ENCODE data around the gene SGTA.

The SGTA gene

DNA sequence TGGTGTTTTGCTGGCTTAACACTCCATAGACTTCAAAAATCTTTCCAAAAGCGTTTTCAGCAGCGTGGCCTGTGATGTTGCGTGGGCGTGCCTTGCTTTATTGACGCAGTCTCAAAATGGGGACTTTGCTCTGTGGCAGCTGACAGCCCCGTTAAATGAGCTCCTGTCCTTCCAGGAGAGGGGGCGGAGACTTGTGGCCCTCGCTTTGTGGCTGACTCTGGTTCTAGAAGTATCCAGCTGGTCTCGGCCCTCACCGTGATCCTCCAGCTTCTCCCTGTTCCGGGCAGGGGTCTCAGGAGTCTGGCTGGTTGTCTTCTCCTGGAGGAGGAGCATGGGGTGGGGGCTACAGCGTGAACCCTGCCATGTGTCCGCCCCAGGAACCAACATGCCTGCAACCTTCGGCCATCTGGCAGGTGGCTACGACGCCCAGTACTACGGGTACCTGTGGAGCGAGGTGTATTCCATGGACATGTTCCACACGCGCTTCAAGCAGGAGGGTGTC is 28.2 kb upstream of the SGTA start:
- H3K9me3 ChIP-seq: no peaks in the 10 kb centered on the region
- no peak overlapping the region for H3K4me3 ChIP-seq (ENCODE audit: low read depth in 1 of 2, low read length in 1 of 2)
- TF ChIP-seq, protein P1, sequence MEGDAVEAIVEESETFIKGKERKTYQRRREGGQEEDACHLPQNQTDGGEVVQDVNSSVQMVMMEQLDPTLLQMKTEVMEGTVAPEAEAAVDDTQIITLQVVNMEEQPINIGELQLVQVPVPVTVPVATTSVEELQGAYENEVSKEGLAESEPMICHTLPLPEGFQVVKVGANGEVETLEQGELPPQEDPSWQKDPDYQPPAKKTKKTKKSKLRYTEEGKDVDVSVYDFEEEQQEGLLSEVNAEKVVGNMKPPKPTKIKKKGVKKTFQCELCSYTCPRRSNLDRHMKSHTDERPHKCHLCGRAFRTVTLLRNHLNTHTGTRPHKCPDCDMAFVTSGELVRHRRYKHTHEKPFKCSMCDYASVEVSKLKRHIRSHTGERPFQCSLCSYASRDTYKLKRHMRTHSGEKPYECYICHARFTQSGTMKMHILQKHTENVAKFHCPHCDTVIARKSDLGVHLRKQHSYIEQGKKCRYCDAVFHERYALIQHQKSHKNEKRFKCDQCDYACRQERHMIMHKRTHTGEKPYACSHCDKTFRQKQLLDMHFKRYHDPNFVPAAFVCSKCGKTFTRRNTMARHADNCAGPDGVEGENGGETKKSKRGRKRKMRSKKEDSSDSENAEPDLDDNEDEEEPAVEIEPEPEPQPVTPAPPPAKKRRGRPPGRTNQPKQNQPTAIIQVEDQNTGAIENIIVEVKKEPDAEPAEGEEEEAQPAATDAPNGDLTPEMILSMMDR (IDR thresholded peaks at IDR 0.05): no peak
- no peaks in the 10 kb centered on the region for H3K4me1 ChIP-seq (ENCODE audit: control insufficient read depth in 1 of 2, insufficient read depth in 1 of 2, low read depth in 1 of 2, low read length in 1 of 2)
- H3K27ac ChIP-seq: no peak overlapping the region
- H3K36me3 ChIP-seq: peaks cover 63% of the 10 kb centered on the region
- H3K27me3 ChIP-seq: no peaks in the 10 kb centered on the region

DNA sequence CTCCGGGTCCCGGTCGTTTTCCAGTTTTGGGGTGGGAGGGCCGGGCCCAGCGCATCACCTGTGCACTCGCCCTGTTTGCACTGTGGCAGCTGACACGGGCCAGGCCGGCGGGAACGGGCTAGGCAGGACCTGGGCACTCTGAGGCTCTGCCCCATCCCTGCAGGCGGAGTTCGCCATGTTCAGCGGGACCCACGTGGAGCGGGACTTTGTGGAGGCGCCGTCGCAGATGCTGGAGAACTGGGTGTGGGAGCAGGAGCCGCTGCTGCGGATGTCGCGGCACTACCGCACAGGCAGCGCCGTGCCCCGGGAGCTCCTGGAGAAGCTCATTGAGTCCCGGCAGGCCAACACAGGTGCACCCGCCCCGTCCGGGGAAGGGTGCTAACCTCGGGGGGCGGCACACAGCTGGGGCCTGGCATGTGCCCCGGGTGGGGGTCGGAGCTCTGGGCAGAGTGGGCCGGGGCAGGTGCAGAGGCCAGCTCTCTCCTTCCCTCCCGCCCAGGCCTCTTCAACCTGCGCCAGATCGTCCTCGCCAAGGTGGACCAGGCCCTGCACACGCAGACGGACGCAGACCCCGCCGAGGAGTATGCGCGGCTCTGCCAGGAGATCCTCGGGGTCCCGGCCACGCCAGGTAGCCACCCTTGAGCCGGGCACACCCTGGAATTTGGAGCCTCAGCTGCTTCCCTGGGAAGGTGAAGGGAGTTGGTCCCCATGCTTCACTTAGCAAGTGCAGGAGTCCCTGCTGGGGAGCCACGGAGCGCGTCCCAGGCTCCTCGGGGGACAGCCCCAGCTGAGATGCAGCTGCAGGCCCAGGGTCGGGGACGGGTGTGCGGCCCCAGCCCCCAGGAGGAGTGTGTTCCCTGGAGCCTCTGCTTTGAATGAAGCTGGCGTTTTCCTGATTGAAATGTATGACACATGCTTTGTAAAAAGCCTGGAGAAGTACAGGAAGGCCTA is 27.3 kb upstream of the SGTA start:
- Histone ChIP-seq H3K9me3 (no peaks in the 10 kb centered on the region), H3K4me1 (ENCODE audit: control insufficient read depth in 1 of 2, insufficient read depth in 1 of 2, low read depth in 1 of 2, low read length in 1 of 2) (no peaks in the 10 kb centered on the region), H3K27me3 (no peaks in the 10 kb centered on the region), H3K27ac (no peak overlapping the region), H3K36me3 (peaks cover 70% of the 10 kb centered on the region), H3K4me3 (ENCODE audit: low read depth in 1 of 2, low read length in 1 of 2) (no peak overlapping the region)
- TF ChIP-seq, protein P1 (IDR thresholded peaks at IDR 0.05): no peak

DNA sequence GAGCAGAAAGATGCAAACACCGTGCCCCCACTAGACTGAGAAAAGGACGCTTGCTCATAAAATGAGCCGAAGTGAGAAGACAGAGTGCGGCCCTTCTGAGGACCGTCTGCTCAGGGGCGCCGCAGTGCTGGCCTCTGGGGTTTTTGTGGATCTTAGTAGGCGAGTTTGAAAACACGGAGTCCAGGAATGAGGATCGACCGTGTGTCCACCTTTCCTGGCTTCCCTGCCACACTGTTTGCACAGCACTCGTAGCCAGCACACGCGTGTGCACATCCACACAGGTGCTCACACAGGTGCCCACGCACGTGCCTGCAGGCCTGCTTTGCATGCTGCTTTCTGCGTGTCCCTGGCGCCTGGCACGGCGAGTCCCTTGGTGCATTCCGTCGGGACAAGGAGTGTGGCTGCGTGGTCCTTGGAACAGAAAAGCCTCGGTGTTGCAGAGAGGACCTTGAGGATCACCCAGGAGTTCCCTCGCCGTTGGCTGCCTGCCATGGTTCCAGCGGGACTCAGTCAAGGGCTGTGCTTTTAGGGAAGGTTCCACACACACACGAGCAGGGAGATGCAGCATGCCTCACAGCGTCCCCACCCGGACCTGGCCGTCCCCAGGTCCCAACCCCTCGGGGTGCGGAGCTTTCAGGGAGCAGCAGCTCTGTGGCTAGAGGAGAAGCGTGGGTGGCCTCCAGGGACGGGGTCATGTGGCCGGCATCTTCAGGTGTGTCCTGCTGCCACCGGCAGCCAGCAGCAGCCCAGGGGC is 26.5 kb upstream of the SGTA start:
- TF ChIP-seq, protein P1 (IDR thresholded peaks at IDR 0.05): no peak

DNA sequence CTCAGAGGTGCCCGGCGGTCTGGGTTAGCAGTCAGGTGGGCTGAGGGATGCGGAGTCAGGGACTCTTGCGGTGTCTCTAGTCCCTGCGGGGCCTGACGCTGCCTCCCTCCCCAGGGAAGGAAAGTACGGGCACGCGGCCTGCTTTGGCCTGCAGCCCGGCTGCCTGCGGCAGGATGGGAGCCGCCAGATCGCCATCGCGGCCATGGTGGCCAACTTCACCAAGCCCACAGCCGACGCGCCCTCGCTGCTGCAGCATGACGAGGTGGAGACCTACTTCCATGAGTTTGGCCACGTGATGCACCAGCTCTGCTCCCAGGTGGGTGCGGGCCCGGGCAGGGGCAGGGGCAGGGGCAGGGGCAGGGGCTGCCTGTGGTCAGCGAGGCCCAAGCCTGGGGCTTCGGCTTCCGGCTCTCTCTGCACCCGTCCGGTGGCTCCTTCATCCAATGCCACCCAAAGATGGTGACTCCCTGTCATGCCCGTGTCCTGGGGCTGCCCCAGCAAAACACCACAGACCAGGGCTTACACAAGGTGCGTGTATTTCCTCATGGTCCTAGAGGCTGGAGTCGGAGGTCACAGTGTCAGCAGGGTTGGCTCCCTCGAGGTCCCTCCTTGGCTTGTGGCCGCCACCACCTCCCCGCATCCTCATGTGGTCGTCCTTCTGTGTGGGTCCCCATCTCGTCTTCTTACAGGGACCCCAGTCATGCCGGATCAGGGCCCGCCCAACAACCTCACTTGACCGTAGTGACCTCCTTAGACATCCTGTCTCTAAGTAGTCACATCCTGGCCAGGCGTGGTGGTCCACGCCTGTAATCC is 25.3 kb upstream of the SGTA start:
- no peak overlapping the region for H3K4me3 ChIP-seq (ENCODE audit: low read depth in 1 of 2, low read length in 1 of 2)
- TF ChIP-seq, protein P1 (IDR thresholded peaks at IDR 0.05): no peak
- peaks cover 80% of the 10 kb centered on the region for H3K36me3 ChIP-seq

More for the DNA sequence above, 26.5 kb upstream of the SGTA start:
- no peak overlapping the region for H3K4me3 ChIP-seq (ENCODE audit: low read depth in 1 of 2, low read length in 1 of 2)
- H3K27ac ChIP-seq: no peak overlapping the region
- H3K27me3 ChIP-seq: no peaks in the 10 kb centered on the region
- peaks cover 74% of the 10 kb centered on the region for H3K36me3 ChIP-seq
- H3K9me3 ChIP-seq: no peaks in the 10 kb centered on the region
- H3K4me1 ChIP-seq (ENCODE audit: control insufficient read depth in 1 of 2, insufficient read depth in 1 of 2, low read depth in 1 of 2, low read length in 1 of 2): no peaks in the 10 kb centered on the region

More for the DNA sequence above, 25.3 kb upstream of the SGTA start:
- Histone ChIP-seq H3K9me3 (no peaks in the 10 kb centered on the region), H3K27me3 (no peaks in the 10 kb centered on the region), H3K27ac (no peak overlapping the region), H3K4me1 (ENCODE audit: control insufficient read depth in 1 of 2, insufficient read depth in 1 of 2, low read depth in 1 of 2, low read length in 1 of 2) (no peaks in the 10 kb centered on the region)
